ENCODE measurements around the gene NUDT4. TPM values are rescaled to one million over a fixed set of nuclear protein-coding genes. Genes with fewer than 3 reads are reported as not detected.

NUDT4 gene
- total RNA-seq, 4 donors from 2014 or later = 54.4 to 84.3 (median 69.9) TPM

DNA sequence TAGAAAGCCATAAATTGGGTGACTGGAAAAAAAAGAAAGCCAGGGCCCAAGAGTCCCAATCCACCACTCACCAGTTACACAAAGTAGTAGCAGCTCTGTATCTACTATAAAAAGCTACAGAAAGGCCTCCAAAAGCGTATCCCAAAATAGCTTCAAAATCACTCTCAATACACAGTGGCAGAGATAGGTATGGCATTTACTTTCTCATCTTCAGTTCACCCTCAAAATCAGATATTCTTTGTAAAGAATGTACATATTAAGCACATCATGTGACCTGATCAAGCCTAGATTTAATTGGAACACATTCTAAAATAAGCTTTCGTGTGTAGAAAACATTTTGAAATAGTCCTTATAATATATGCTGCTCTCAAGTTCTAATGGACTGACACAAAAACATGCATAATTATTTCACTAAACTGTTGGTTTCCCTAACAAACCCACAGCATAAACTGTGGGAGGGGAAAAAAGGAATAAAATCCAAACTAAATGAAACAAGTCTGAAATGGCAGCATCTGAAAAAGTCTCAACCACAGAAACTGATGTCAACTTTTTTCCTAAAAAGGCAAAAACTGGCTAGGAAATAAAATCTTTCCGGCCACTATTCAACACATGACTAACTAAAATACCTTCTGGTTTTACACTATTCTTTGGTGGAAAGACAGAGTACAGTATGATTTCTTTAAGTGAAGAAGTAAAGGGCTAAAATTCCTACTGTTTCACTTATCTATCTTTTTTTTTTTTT, 38.2 kb downstream of the NUDT4 start:
- 48 to 51% methylated on average over 3 of the region's 3 CpGs for WGBS, 2 donors
- TF ChIP-seq CTCF (IDR thresholded peaks at IDR 0.05) = no peak
- no peak for TF ChIP-seq EP300 (IDR thresholded peaks at IDR 0.05)
- no peak for TF ChIP-seq POLR2A (IDR thresholded peaks at IDR 0.05)
- no peaks in the 10 kb centered on the region for H3K9me3 ChIP-seq
- peak overlapping the region in 1 of 4 donors; percentile 40 for H3K27ac ChIP-seq
- no peaks in the 10 kb centered on the region for H3K36me3 ChIP-seq
- DNase-seq (ENCODE audit: low spot score in 2 of 2) = no peak
- peaks cover 0 to 59% (median 12%) of the 10 kb centered on the region in 4 donors for H3K4me1 ChIP-seq
- H3K4me3 ChIP-seq = no peak overlapping the region
- H3K27me3 ChIP-seq = no peaks in the 10 kb centered on the region

DNA sequence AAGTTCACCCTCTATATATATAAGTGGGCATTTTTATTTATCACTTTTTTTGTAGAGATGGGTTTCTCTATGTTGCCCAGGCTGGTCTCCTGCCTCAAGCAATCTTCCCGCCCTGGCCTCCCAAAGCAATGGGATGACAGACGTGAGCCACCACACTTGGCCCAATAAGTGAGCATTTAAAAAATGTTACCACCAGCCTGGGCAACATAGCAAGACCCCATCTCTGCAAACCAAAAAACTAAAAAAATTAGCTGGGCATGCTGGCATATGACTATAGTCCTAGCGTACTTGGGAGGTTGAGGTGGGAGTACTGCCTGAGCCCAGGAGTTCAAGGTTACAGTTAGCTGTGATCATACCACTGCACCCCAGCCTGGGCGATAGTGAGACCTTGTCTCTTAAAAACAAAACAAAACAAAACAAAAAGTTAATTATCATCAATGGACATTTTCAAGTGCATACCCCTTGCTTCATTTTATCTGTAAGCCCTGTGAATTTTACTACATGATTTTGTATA, 40.3 kb downstream of the NUDT4 start:
- Histone ChIP-seq H3K4me3 (no peak overlapping the region), H3K27me3 (no peaks in the 10 kb centered on the region), H3K4me1 (peaks cover 0 to 58% (median 12%) of the 10 kb centered on the region in 4 donors), H3K9me3 (no peaks in the 10 kb centered on the region), H3K27ac (no peak overlapping the region), H3K36me3 (no peaks in the 10 kb centered on the region)
- WGBS, 2 donors = 92 to 97% methylated on average over 4 of the region's 4 CpGs
- TF ChIP-seq EP300 (IDR thresholded peaks at IDR 0.05) = no peak
- no peak for TF ChIP-seq CTCF (IDR thresholded peaks at IDR 0.05)
- TF ChIP-seq POLR2A (IDR thresholded peaks at IDR 0.05) = no peak
- DNase-seq (ENCODE audit: low spot score in 2 of 2) = no peak

DNA sequence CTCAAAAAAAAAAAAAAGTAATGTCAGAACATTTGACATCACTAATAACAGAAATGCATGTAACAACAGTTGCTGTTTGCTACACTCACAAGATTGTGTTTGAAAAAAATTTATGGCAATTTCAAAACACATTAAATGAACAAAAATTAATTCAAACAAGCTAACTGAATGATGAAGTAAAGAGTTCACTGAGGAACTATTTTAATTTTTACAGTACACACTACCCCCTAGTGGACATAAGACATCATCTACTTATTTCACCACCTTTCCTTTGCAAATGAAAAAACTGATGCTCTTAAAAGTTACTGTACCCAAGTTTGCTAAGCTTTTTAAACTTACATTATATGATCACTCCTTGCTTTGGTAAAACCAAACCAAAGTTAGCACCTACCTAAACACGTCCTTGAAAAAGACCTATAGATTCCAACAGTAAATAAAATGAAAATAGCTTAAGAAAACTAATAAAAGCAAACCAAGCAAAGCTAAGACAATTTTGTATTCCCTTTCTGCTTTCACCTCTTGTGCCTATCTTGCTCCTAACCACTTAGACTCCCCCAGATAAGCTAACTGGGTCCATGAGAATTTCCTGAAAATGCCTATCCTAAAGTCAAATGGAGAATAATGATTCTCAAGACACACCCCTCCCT, 41.8 kb downstream of the NUDT4 start:
- Histone ChIP-seq H3K27me3 (no peaks in the 10 kb centered on the region), H3K9me3 (no peaks in the 10 kb centered on the region), H3K4me3 (no peak overlapping the region), H3K27ac (no peak overlapping the region), H3K4me1 (peaks cover 0 to 64% (median 15%) of the 10 kb centered on the region in 4 donors), H3K36me3 (no peaks in the 10 kb centered on the region)
- no peak for DNase-seq (ENCODE audit: low spot score in 2 of 2)
- peak; percentile 40 to 70 (median 56) for TF ChIP-seq CTCF (IDR thresholded peaks at IDR 0.05)
- no peak for TF ChIP-seq POLR2A (IDR thresholded peaks at IDR 0.05)
- WGBS, 2 donors = 33 to 45% methylated on average over 1 of the region's 1 CpG

- Histone ChIP-seq H3K36me3 (no peaks in the 10 kb centered on the region), H3K27me3 (no peaks in the 10 kb centered on the region), H3K4me1 (peaks cover 0 to 65% (median 18%) of the 10 kb centered on the region in 4 donors), H3K9me3 (no peaks in the 10 kb centered on the region), H3K27ac (no peak overlapping the region), H3K4me3 (no peak overlapping the region)
- no peak for DNase-seq (ENCODE audit: low spot score in 2 of 2)
- TF ChIP-seq EP300 (IDR thresholded peaks at IDR 0.05) (no peak), CTCF (IDR thresholded peaks at IDR 0.05) (no peak), POLR2A (IDR thresholded peaks at IDR 0.05) (no peak)
- 59% methylated on average over 2 of the region's 2 CpGs for whole genome bisulfite sequencing, 2 donors
Observed at GRCh38 chr12:93422050-93422449, 44.3 kb downstream of the NUDT4 start.

Measured in tibial nerve (tissue), 4 donors.